Astrocyte (in vitro differentiated cells and primary cell): Measurements from ENCODE around the gene PIR. TPM values are rescaled to one million over a fixed set of nuclear protein-coding genes. Genes with fewer than 3 reads are reported as not detected.

Source experiments
- DNase-seq: peaks from one replicate; pipeline ENCODE4 v3.0.0-alpha.2; 2010; ENCODE audit warnings: low read depth
- FAIRE-seq: peaks from 2 replicates; lab custom pipeline; 2011; peaks lifted over from hg19 to GRCh38; lab: Jason Lieb, UNC
- H2AFZ ChIP-seq: 2 replicates; pipeline ENCODE4 v1.6.0; 2012; ENCODE audit warnings: low read depth, low read length, inconsistent platforms
- H3K27ac ChIP-seq: 2 replicates; pipeline ENCODE4 v1.5.1; 2011; ENCODE audit warnings: low read depth, low read length, inconsistent platforms
- H3K27me3 ChIP-seq: 2 replicates; pipeline ENCODE4 v1.6.0; 2011; ENCODE audit warnings: low read length, inconsistent platforms; ENCODE audit not compliant: insufficient read depth
- H3K36me3 ChIP-seq: 2 replicates; pipeline ENCODE4 v1.5.1; 2011; ENCODE audit warnings: low read length, inconsistent platforms; ENCODE audit not compliant: insufficient read depth
- H3K4me1 ChIP-seq: 2 replicates; pipeline ENCODE4 v1.5.1; 2011; ENCODE audit warnings: low read length, inconsistent platforms; ENCODE audit not compliant: insufficient read depth
- H3K4me2 ChIP-seq: 2 replicates; pipeline ENCODE4 v1.6.0; 2012; ENCODE audit warnings: low read length, inconsistent platforms
- H3K4me3 ChIP-seq: 2 replicates; pipeline ENCODE4 v1.5.1; 2011; ENCODE audit warnings: low read depth, mild to moderate bottlenecking, low read length, inconsistent platforms; ENCODE audit not compliant: insufficient read depth
- H3K79me2 ChIP-seq: 2 replicates; pipeline ENCODE4 v1.6.0; 2012; ENCODE audit warnings: mild to moderate bottlenecking, low read length, inconsistent platforms; ENCODE audit not compliant: insufficient read depth
- H3K9ac ChIP-seq: 2 replicates; pipeline ENCODE4 v1.6.0; 2012; ENCODE audit warnings: mild to moderate bottlenecking, low read length, inconsistent platforms
- H3K9me3 ChIP-seq: 2 replicates; pipeline ENCODE4 v1.5.1; 2012; ENCODE audit warnings: low read depth, mild to moderate bottlenecking, low read length, inconsistent platforms; ENCODE audit not compliant: insufficient read depth
- H4K20me1 ChIP-seq: 2 replicates; pipeline ENCODE4 v1.6.0; 2012; ENCODE audit warnings: low read length, inconsistent platforms; ENCODE audit not compliant: insufficient read depth
- H3K27ac Mint-ChIP-seq: one replicate; pipeline ENCODE4 v1.8.0; 2021; ENCODE audit warnings: mild to moderate bottlenecking, mixed read lengths; ENCODE audit not compliant: unreplicated experiment
- H3K27me3 Mint-ChIP-seq: one replicate; pipeline ENCODE4 v1.8.0; 2021; ENCODE audit warnings: low read depth, mixed read lengths; ENCODE audit not compliant: unreplicated experiment
- H3K36me3 Mint-ChIP-seq: one replicate; pipeline ENCODE4 v1.8.0; 2021; ENCODE audit warnings: low read depth, mixed read lengths; ENCODE audit not compliant: unreplicated experiment
- H3K4me1 Mint-ChIP-seq: one replicate; pipeline ENCODE4 v1.8.0; 2021; ENCODE audit warnings: low read depth, mixed read lengths; ENCODE audit not compliant: unreplicated experiment
- H3K4me3 Mint-ChIP-seq: one replicate; pipeline ENCODE4 v1.8.0; 2021; ENCODE audit warnings: mild to moderate bottlenecking, moderate library complexity, mixed read lengths; ENCODE audit not compliant: unreplicated experiment
- H3K9me3 Mint-ChIP-seq: one replicate; pipeline ENCODE4 v1.8.0; 2021; ENCODE audit warnings: mild to moderate bottlenecking, mixed read lengths; ENCODE audit not compliant: unreplicated experiment
- CTCF ChIP-seq: IDR thresholded peaks from 2 replicates; pipeline ENCODE4 v1.5.1; 2011; ENCODE audit warnings: low read depth, mild to moderate bottlenecking, inconsistent platforms, low read length, moderate library complexity; ENCODE audit not compliant: insufficient read depth
- EZH2 ChIP-seq: IDR thresholded peaks from 2 replicates; pipeline ENCODE4 v1.6.1; 2012; ENCODE audit warnings: mild to moderate bottlenecking, low read length, inconsistent platforms; ENCODE audit not compliant: insufficient read depth
- total RNA-seq: library from RNA; stranded (reverse); gene quantifications from 2 replicates; pipeline ENCODE4 v1.2.1, GENCODE V29; 2021

Gene PIR
- total RNA-seq, 1 donor from 2014 or later, result 5.5 TPM

GRCh38 chrX:15475486-15475885 is 17.6 kb downstream of the PIR start:
- Mint-ChIP-seq H3K36me3 (no peaks in the 10 kb centered on the region), H3K4me3 (no peak overlapping the region), H3K27ac (no peak overlapping the region), H3K27me3 (no peaks in the 10 kb centered on the region), H3K4me1 (no peaks in the 10 kb centered on the region), H3K9me3 (no peaks in the 10 kb centered on the region)
- H4K20me1 ChIP-seq, result no peaks in the 10 kb centered on the region
- H3K79me2 ChIP-seq, result no peaks in the 10 kb centered on the region
- H3K9ac ChIP-seq, result no peak overlapping the region
- H3K36me3 ChIP-seq, result no peaks in the 10 kb centered on the region
- H3K27me3 ChIP-seq, result no peaks in the 10 kb centered on the region
- no peaks in the 10 kb centered on the region for H3K4me1 ChIP-seq
- TF ChIP-seq EZH2, result no peak
- no peak overlapping the region for H3K27ac ChIP-seq
- no peak overlapping the region for H2AFZ ChIP-seq
- peak; percentile 34 for FAIRE-seq
- H3K4me3 ChIP-seq, result no peak overlapping the region
- no peak for DNase-seq
- no peaks in the 10 kb centered on the region for H3K9me3 ChIP-seq
- H3K4me2 ChIP-seq, result no peak overlapping the region

GRCh38 chrX:15475021-15475420 is 18.1 kb downstream of the PIR start:
- H3K9me3 ChIP-seq, result no peaks in the 10 kb centered on the region
- H3K27ac ChIP-seq, result no peak overlapping the region
- no peak overlapping the region for H3K4me3 Mint-ChIP-seq
- no peak overlapping the region for H2AFZ ChIP-seq
- no peak overlapping the region for H3K4me3 ChIP-seq
- H3K36me3 Mint-ChIP-seq, result no peaks in the 10 kb centered on the region
- H3K27me3 Mint-ChIP-seq, result no peaks in the 10 kb centered on the region
- no peaks in the 10 kb centered on the region for H3K4me1 Mint-ChIP-seq
- DNase-seq, result peak; percentile 47
- H3K4me2 ChIP-seq, result peak overlapping the region; percentile 19
- no peaks in the 10 kb centered on the region for H3K79me2 ChIP-seq
- H3K27me3 ChIP-seq, result no peaks in the 10 kb centered on the region
- no peak overlapping the region for H3K27ac Mint-ChIP-seq
- no peaks in the 10 kb centered on the region for H4K20me1 ChIP-seq
- H3K9ac ChIP-seq, result no peak overlapping the region
- no peaks in the 10 kb centered on the region for H3K36me3 ChIP-seq
- peak; percentile 87 for FAIRE-seq
- TF ChIP-seq EZH2, result no peak
- no peak for TF ChIP-seq CTCF
- H3K4me1 ChIP-seq, result no peaks in the 10 kb centered on the region
- no peaks in the 10 kb centered on the region for H3K9me3 Mint-ChIP-seq

- no peaks in the 10 kb centered on the region for H3K9me3 ChIP-seq
- H3K79me2 ChIP-seq, result no peaks in the 10 kb centered on the region
- H3K36me3 Mint-ChIP-seq, result no peaks in the 10 kb centered on the region
- no peaks in the 10 kb centered on the region for H3K4me1 Mint-ChIP-seq
- no peak overlapping the region for H3K4me3 ChIP-seq
- H4K20me1 ChIP-seq, result no peaks in the 10 kb centered on the region
- no peak overlapping the region for H3K27ac Mint-ChIP-seq
- DNase-seq (no peak), FAIRE-seq (no peak)
- no peak overlapping the region for H3K9ac ChIP-seq
- H3K27me3 ChIP-seq, result no peaks in the 10 kb centered on the region
- no peak overlapping the region for H2AFZ ChIP-seq
- H3K27ac ChIP-seq, result no peak overlapping the region
- no peaks in the 10 kb centered on the region for H3K27me3 Mint-ChIP-seq
- H3K4me2 ChIP-seq, result no peak overlapping the region
- no peaks in the 10 kb centered on the region for H3K4me1 ChIP-seq
- no peak overlapping the region for H3K4me3 Mint-ChIP-seq
- no peaks in the 10 kb centered on the region for H3K36me3 ChIP-seq
- TF ChIP-seq EZH2, result no peak
- no peak for TF ChIP-seq CTCF
- no peaks in the 10 kb centered on the region for H3K9me3 Mint-ChIP-seq
Measured at GRCh38 chrX:15474028-15474427, 19.1 kb downstream of the PIR start.
